H1 (cell line): Measurements from ENCODE around the gene NEURL4. TPM values are rescaled to one million over a fixed set of nuclear protein-coding genes. Genes with fewer than 3 reads are reported as not detected.

ENCODE experiments used
- CBX8 ChIP-seq: fragments of 300-800, 300-1000 bp; sonication (generic); IDR thresholded peaks from 2 replicates; pipeline ENCODE4 v1.7.1; 2016; ENCODE audit warnings: low read depth, low read length, borderline replicate concordance
- EZH2 ChIP-seq: fragments of 200-600 bp; sonication (generic); IDR thresholded peaks from 2 replicates; pipeline ENCODE4 v1.7.1; 2012; ENCODE audit warnings: low read depth, mild to moderate bottlenecking, moderate library complexity, low read length, inconsistent platforms; ENCODE audit not compliant: severe bottlenecking
- JUND ChIP-seq: IDR thresholded peaks from 2 replicates; pipeline ENCODE4 v1.6.1; 2011; ENCODE audit warnings: mild to moderate bottlenecking, improper control_type of control experiment, low read length
- PHF8 ChIP-seq: fragments of 200-600 bp; sonication (generic); conservative IDR thresholded peaks from 2 replicates; pipeline ENCODE4 v1.7.1; 2012; ENCODE audit warnings: low read depth, mild to moderate bottlenecking, inconsistent platforms, low read length, moderate library complexity
- POLR2A ChIP-seq, 2 experiments: IDR thresholded peaks; 1 replicate in 1 of 2; 2 replicates in 1 of 2; pipeline ENCODE4 v1.6.1; 2011; ENCODE audit warnings: low read depth in 2 of 2, low read length in 2 of 2, mild to moderate bottlenecking in 2 of 2; ENCODE audit errors: control extremely low read depth in 1 of 2
- POU5F1 ChIP-seq: IDR thresholded peaks from 2 replicates; pipeline ENCODE4 v1.6.1; 2011; ENCODE audit warnings: low read depth, mild to moderate bottlenecking, low read length, moderate library complexity
- RAD21 ChIP-seq, 2 experiments: IDR thresholded peaks in 1 of 2; conservative IDR thresholded peaks in 1 of 2; 2 replicates each; pipeline ENCODE4 v1.6.1; 2011; ENCODE audit warnings: low read depth in 2 of 2, low read length in 2 of 2, improper control_type of control experiment in 1 of 2, inconsistent platforms in 1 of 2, mild to moderate bottlenecking in 1 of 2, moderate library complexity in 1 of 2
- SIRT6 ChIP-seq: IDR thresholded peaks from one replicate; pipeline ENCODE4 v1.7.1; 2012; ENCODE audit warnings: low read length, inconsistent platforms
- TAF7 ChIP-seq: optimal IDR thresholded peaks from 2 replicates; pipeline ENCODE3; 2011; ENCODE audit warnings: low read depth, mild to moderate bottlenecking, inconsistent platforms, low read length, moderate library complexity, borderline replicate concordance
- YY1 ChIP-seq: IDR thresholded peaks from 2 replicates; pipeline ENCODE4 v1.6.1; 2011; ENCODE audit warnings: low read depth, mild to moderate bottlenecking, low read length
- polyA plus RNA-seq, 7 experiments: library from polyadenylated mRNA; depleted of rRNA in 3 of 7; stranded (reverse) in 5 of 7; unstranded in 2 of 7; fragments of >200 nt in 5 of 7; fragments of 200-250 nt in 2 of 7; gene quantifications; 1 replicate in 5 of 7; 2 replicates in 1 of 7; 4 replicates in 1 of 7; pipeline versions ENCODE4 v1.2.1 to v1.2.3, GENCODE V29; 2011 to 2013; ENCODE audit warnings: missing spikeins in 2 of 7, mixed read lengths in 2 of 7
- total RNA-seq: library from RNA; stranded (reverse); fragmentation: NEBNext Ultra II Directional; extraction: Animal tissue kit (Norgen Biotek cat#: 25700); gene quantifications from 2 replicates; pipeline ENCODE4 v1.2.1, GENCODE V29; 2021
- TF ChIP-seq, protein P1 (sequence below): IDR thresholded peaks from 2 replicates; pipeline ENCODE4 v1.6.1; 2012; ENCODE audit warnings: inconsistent platforms
- TF ChIP-seq, protein P2 (sequence below), 3 experiments: IDR thresholded peaks; 1 replicate in 2 of 3; 2 replicates in 1 of 3; pipeline versions ENCODE4 v1.5.1 to v1.6.1; 2011; ENCODE audit warnings: low read length in 3 of 3, mild to moderate bottlenecking in 3 of 3, inconsistent platforms in 2 of 3, low read depth in 1 of 3, moderate library complexity in 1 of 3; ENCODE audit not compliant: insufficient read depth in 1 of 3; ENCODE audit errors: control extremely low read depth in 1 of 3

Gene NEURL4
- total and polyA plus RNA-seq, 2 of the 8 experiments (the other 6 are each of a cell fraction or from before 2014, with no cell fraction given) = 29.6 to 46.8 TPM

GRCh38 chr17:7329997-7330637 is 982 bp upstream of the NEURL4 start (continued):
- TF ChIP-seq, protein P1, sequence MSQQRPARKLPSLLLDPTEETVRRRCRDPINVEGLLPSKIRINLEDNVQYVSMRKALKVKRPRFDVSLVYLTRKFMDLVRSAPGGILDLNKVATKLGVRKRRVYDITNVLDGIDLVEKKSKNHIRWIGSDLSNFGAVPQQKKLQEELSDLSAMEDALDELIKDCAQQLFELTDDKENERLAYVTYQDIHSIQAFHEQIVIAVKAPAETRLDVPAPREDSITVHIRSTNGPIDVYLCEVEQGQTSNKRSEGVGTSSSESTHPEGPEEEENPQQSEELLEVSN = no peak; the same call in 1 of the 2 replicates
- no peak; a peak in 1 of 4 replicates for TF ChIP-seq RAD21 (IDR thresholded peaks at IDR 0.05 in 1 of 2, conservative IDR thresholded peaks at IDR 0.05 in 1 of 2; ENCODE audit: low read depth in 2 of 2, low read length in 2 of 2)
- no peak for TF ChIP-seq POU5F1
- TF ChIP-seq POLR2A (IDR thresholded peaks at IDR 0.05; ENCODE audit: control extremely low read depth in 1 of 2, low read depth in 2 of 2, low read length in 2 of 2) = peak in 1 of 2 experiments; percentile 70; a peak in 2 of 3 replicates
- 0 out of 2 replicates have a peak, but pooled peaks have one; percentile 28 for TF ChIP-seq YY1
- TF ChIP-seq CBX8 = no peak
- no peak; the same call in none of the 2 replicates for TF ChIP-seq PHF8
- no peak for TF ChIP-seq JUND
- no peak for TF ChIP-seq EZH2
- no peak for TF ChIP-seq SIRT6
- TF ChIP-seq, protein P2, sequence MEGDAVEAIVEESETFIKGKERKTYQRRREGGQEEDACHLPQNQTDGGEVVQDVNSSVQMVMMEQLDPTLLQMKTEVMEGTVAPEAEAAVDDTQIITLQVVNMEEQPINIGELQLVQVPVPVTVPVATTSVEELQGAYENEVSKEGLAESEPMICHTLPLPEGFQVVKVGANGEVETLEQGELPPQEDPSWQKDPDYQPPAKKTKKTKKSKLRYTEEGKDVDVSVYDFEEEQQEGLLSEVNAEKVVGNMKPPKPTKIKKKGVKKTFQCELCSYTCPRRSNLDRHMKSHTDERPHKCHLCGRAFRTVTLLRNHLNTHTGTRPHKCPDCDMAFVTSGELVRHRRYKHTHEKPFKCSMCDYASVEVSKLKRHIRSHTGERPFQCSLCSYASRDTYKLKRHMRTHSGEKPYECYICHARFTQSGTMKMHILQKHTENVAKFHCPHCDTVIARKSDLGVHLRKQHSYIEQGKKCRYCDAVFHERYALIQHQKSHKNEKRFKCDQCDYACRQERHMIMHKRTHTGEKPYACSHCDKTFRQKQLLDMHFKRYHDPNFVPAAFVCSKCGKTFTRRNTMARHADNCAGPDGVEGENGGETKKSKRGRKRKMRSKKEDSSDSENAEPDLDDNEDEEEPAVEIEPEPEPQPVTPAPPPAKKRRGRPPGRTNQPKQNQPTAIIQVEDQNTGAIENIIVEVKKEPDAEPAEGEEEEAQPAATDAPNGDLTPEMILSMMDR (IDR thresholded peaks at IDR 0.05; ENCODE audit: control extremely low read depth in 1 of 3, insufficient read depth in 1 of 3, low read depth in 1 of 3, low read length in 3 of 3) = no peak
- TF ChIP-seq TAF7 = peak; percentile 1
